ENCODE results near the gene RAB5B.
A peak's percentile ranks its signal among the peaks of the same experiment; 100 is the strongest.

Gene RAB5B

GRCh38 chr12:56007564-56008559 lies 34.0 kb downstream of the RAB5B start:
- FAIRE-seq (no peak), DNase-seq (ENCODE audit: insufficient read length, low spot score) (peak; percentile 84)
- TF ChIP-seq SPI1 (IDR thresholded peaks at IDR 0.05; ENCODE audit: low read depth, low read length) = no peak
- no peak for TF ChIP-seq PAX5 (IDR thresholded peaks at IDR 0.05; ENCODE audit: insufficient read depth, low read length, severe bottlenecking)
- TF ChIP-seq POLR2A (IDR thresholded peaks at IDR 0.05; ENCODE audit: low read depth, low read length) = no peak

DNA sequence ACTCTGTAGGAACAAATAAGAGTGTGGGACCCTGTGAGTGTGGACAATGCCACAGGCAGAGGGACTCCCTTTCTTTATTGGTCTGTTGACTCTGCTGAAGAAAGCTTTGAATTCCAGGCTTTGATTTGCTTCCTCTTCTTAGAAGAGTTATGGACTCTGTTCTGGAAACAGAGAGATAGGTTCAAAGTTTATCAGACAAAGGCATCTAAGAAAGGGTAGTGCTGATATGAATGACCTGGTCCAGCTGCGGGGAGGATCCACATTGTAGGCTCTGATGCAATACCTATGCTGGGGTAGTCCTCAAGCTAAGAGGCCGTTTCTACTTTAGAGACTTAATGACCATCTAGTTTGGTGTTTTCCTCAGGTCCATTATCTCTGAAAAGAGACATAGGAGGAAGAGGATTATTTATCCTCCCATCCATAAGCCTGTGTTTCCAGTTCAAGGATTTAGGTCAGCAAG lies 36.3 kb downstream of the RAB5B start:
- no peak for FAIRE-seq

DNA sequence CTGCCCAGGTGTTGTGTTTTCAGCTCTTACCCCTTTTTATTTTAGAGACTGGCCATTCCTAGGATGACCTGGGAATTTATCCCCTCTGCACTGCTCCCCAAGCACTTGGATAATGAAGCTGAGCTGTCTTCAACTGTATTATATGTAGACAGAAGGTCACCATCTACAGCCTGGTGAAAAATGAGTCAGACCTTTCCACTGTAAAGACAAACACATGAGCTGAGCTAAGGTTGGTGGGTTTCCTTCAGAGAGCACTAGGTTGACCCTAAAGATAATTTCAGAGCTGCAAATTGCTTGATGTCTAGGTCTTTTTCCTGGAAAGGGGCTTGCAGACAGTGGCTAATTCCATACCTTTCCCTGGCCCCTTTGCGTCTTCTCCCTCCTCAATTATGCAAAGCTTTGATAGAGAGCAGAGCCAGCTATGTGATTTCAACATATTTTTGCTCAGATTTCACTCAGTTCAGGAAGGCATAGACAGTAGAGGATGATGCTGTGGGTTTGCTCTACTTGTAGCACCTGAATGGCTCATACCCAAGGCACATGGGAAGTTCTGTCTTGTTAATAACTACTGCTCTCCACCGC lies 37.7 kb downstream of the RAB5B start:
- no peak for TF ChIP-seq POLR2AphosphoS5 (IDR thresholded peaks at IDR 0.05; ENCODE audit: low read depth, low read length)
- no peak for TF ChIP-seq POLR2A (IDR thresholded peaks at IDR 0.05; ENCODE audit: low read depth, low read length)
- no peak for TF ChIP-seq TAF1 (IDR thresholded peaks at IDR 0.05; ENCODE audit: low read depth, low read length)
- no peak for TF ChIP-seq POU2F2 (IDR thresholded peaks at IDR 0.05; ENCODE audit: low read depth, low read length)
- TF ChIP-seq SPI1 (IDR thresholded peaks at IDR 0.05; ENCODE audit: low read depth, low read length) = no peak
- TF ChIP-seq PAX5 (IDR thresholded peaks at IDR 0.05; ENCODE audit: insufficient read depth, low read length, severe bottlenecking) = no peak
- DNase-seq (ENCODE audit: insufficient read length, low spot score) (no peak), FAIRE-seq (no peak)

More for the DNA sequence above, 36.3 kb downstream of the RAB5B start:
- no peak for TF ChIP-seq POU2F2 (IDR thresholded peaks at IDR 0.05; ENCODE audit: low read depth, low read length)
- no peak for TF ChIP-seq SPI1 (IDR thresholded peaks at IDR 0.05; ENCODE audit: low read depth, low read length)
- TF ChIP-seq POLR2AphosphoS5 (IDR thresholded peaks at IDR 0.05; ENCODE audit: low read depth, low read length) = no peak
- TF ChIP-seq PAX5 (IDR thresholded peaks at IDR 0.05; ENCODE audit: insufficient read depth, low read length, severe bottlenecking) = no peak
- TF ChIP-seq TAF1 (IDR thresholded peaks at IDR 0.05; ENCODE audit: low read depth, low read length) = no peak
- TF ChIP-seq POLR2A (IDR thresholded peaks at IDR 0.05; ENCODE audit: low read depth, low read length) = no peak
- no peak for DNase-seq (ENCODE audit: insufficient read length, low spot score)

DNA sequence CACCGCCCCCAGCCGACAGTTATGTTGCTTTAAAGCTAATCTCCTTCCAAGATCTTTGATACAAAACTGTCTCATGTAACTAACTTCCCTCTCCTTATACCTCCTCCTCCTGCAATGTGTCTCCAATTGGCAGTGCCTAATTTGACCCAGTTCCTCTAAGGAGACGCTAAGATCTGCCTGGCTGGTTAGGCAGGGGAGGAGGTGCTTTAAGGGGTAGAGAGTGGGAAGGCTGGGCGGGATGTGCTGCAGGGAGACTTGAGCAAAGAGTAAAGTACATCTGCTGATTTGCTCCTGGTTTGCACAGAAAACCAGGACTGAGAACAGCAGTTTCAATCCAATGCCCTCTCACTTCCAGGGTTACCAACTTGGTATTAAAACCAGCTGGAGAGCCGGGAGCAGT lies 39.6 kb downstream of the RAB5B start:
- TF ChIP-seq POLR2AphosphoS5 (IDR thresholded peaks at IDR 0.05; ENCODE audit: low read depth, low read length) (no peak), POLR2A (IDR thresholded peaks at IDR 0.05; ENCODE audit: low read depth, low read length) (no peak), POU2F2 (IDR thresholded peaks at IDR 0.05; ENCODE audit: low read depth, low read length) (no peak), SPI1 (IDR thresholded peaks at IDR 0.05; ENCODE audit: low read depth, low read length) (no peak), TAF1 (IDR thresholded peaks at IDR 0.05; ENCODE audit: low read depth, low read length) (no peak)
- no peak for FAIRE-seq
- no peak for DNase-seq (ENCODE audit: insufficient read length, low spot score)

GRCh38 chr12:56014205-56014604 lies 40.3 kb downstream of the RAB5B start:
- TF ChIP-seq POU2F2 (IDR thresholded peaks at IDR 0.05; ENCODE audit: low read depth, low read length) (no peak), TAF1 (IDR thresholded peaks at IDR 0.05; ENCODE audit: low read depth, low read length) (no peak), SPI1 (IDR thresholded peaks at IDR 0.05; ENCODE audit: low read depth, low read length) (no peak), POLR2A (IDR thresholded peaks at IDR 0.05; ENCODE audit: low read depth, low read length) (no peak), POLR2AphosphoS5 (IDR thresholded peaks at IDR 0.05; ENCODE audit: low read depth, low read length) (no peak), PAX5 (IDR thresholded peaks at IDR 0.05; ENCODE audit: insufficient read depth, low read length, severe bottlenecking) (no peak)
- FAIRE-seq = no peak
- DNase-seq (ENCODE audit: insufficient read length, low spot score) = no peak

DNA sequence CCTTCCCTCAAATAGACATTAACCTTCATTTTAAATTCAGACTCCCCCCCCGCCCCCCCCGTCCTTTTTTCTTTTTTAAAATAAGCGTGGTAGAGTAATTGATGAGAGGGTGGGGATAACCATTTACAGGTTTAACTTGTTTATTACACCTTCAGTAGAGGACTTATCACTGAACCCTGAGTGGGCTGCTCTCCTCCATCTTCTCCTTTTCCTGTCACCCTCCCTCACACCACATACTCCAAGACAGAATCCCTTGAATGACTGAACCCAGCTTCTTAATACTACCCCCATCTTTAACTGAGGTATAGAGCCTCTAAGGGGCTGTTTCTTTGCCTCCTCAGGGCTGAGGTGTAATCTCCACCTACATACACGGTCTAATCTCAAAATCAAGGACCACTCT lies 43.3 kb downstream of the RAB5B start:
- DNase-seq (ENCODE audit: insufficient read length, low spot score) (no peak), FAIRE-seq (no peak)
- TF ChIP-seq POU2F2 (IDR thresholded peaks at IDR 0.05; ENCODE audit: low read depth, low read length) = no peak
- no peak for TF ChIP-seq POLR2AphosphoS5 (IDR thresholded peaks at IDR 0.05; ENCODE audit: low read depth, low read length)
- TF ChIP-seq TAF1 (IDR thresholded peaks at IDR 0.05; ENCODE audit: low read depth, low read length) = no peak
- TF ChIP-seq PAX5 (IDR thresholded peaks at IDR 0.05; ENCODE audit: insufficient read depth, low read length, severe bottlenecking) = no peak
- no peak for TF ChIP-seq SPI1 (IDR thresholded peaks at IDR 0.05; ENCODE audit: low read depth, low read length)
- no peak for TF ChIP-seq POLR2A (IDR thresholded peaks at IDR 0.05; ENCODE audit: low read depth, low read length)

DNA sequence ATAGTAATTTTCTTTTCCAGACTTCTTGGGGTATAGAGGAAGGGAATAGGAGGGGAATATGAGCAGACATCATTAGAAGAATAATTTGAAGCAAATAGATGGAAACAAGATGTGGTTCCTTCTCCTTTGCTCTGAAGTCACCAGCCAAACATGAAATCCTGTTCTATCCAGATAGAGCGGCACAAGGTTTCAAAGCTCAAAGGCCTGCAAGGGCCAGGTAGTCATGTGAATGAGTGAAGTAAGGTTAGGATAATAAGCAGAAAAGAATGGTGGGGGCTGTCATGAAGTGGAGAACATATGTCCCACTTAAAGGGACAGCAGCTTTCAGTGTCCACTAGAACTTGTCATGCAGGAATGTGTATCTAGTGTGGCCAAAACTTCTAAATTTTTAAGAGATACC lies 44.5 kb downstream of the RAB5B start:
- FAIRE-seq = no peak
- TF ChIP-seq PAX5 (IDR thresholded peaks at IDR 0.05; ENCODE audit: insufficient read depth, low read length, severe bottlenecking) = no peak
- TF ChIP-seq SPI1 (IDR thresholded peaks at IDR 0.05; ENCODE audit: low read depth, low read length) = no peak
- TF ChIP-seq POLR2A (IDR thresholded peaks at IDR 0.05; ENCODE audit: low read depth, low read length) = no peak
- TF ChIP-seq POU2F2 (IDR thresholded peaks at IDR 0.05; ENCODE audit: low read depth, low read length) = no peak
- no peak for TF ChIP-seq POLR2AphosphoS5 (IDR thresholded peaks at IDR 0.05; ENCODE audit: low read depth, low read length)
- no peak for TF ChIP-seq TAF1 (IDR thresholded peaks at IDR 0.05; ENCODE audit: low read depth, low read length)
- DNase-seq (ENCODE audit: insufficient read length, low spot score) = no peak

DNA sequence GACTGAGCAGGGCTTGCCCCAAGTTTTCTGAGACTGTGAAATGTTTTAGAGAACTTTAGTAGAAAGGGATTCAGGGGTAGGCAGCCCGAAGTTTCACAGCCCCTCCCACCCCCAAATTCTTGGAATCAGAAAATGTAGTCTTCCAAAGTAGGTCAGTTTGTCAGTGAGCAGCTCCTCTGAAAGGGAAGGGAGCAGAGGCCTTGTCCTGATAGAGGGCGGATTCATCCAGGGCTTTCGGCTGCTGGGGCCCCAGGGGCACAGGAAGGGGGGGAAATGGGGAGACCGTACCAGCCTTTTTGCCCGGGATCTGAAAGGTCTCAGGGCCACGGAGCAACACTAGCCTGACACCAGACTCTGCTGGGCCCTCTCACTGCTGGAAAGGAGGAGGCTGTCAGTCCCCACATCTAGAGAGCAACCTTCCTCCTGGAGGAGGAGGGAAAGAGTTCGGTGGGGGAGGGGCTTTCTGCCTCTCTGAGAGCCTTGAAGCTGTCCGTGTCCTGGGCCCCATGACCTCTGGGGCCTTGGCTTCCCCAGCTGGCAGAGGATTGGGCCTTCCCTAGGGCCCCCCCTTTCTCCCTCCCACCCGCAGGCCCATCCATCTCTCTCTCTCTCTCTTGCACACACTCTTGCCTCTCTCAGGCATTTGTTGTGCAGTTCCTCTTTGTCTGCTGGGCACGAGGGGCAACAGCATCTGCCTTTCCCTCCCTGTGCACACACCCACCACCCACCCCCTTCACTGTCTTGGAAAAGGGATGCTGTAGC lies 46.7 kb downstream of the RAB5B start, which contains the start of gene IKZF4:
Gene IKZF4 (plus strand): TSS at position 621 of the 762 bp plus-strand sequence. CDS start 451 bp downstream, outside the sequence.
- no peak for FAIRE-seq
- TF ChIP-seq SPI1 (IDR thresholded peaks at IDR 0.05; ENCODE audit: low read depth, low read length) (peak; percentile 60; the same call in 1 of the 2 replicates), POLR2AphosphoS5 (IDR thresholded peaks at IDR 0.05; ENCODE audit: low read depth, low read length) (no peak), TAF1 (IDR thresholded peaks at IDR 0.05; ENCODE audit: low read depth, low read length) (no peak)
- no peak for DNase-seq (ENCODE audit: insufficient read length, low spot score)

Data from GM12891 (cell line).